HG03469 (cell line): ENCODE results near the gene PXK.

Source experiments
- ATAC-seq: cut with Tn5 transposase; IDR thresholded peaks from one replicate; pipeline ENCODE4 v1.9.1; 2021; ENCODE audit warnings: mild to moderate bottlenecking, moderate library complexity, moderate number of reproducible peaks; ENCODE audit not compliant: unreplicated experiment

The PXK gene

DNA sequence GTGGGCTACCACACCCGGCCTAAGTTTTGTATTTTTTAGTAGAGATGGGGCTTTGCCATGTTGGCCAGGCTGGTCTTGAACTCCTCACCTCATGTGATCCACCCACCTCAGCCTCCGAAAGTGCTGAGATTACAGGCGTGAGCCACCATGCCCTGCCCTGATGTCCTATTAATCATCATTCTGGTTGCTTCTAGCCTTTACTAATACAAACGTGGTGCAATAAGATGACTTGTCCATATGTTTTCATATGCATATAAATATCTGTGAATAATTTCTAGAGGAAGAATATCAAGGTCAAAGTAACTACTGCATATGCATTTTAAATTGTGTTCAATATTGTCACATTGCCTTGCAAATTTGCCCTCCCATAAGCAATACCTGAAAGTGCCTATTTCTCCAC, 126.5 kb downstream of the PXK start:
- no peak for ATAC-seq

DNA sequence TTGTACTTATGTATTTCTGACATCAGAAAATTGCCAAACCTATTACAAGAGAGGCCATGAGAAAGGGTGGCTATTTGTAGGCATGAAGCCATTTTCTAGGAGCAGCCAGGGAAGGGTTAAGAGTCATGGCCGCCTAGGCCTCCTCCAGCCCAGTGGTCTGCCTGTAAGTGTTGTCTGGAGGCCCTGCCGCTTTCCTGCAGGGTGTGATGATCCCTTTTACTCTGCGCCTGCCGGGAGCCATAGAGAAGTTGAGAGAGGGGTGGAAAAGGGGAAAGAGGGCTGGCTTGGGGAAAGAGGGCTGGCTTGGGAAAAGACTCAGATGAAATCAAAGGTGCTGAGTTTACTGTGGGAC, 130.1 kb downstream of the PXK start:
- ATAC-seq: no peak

DNA sequence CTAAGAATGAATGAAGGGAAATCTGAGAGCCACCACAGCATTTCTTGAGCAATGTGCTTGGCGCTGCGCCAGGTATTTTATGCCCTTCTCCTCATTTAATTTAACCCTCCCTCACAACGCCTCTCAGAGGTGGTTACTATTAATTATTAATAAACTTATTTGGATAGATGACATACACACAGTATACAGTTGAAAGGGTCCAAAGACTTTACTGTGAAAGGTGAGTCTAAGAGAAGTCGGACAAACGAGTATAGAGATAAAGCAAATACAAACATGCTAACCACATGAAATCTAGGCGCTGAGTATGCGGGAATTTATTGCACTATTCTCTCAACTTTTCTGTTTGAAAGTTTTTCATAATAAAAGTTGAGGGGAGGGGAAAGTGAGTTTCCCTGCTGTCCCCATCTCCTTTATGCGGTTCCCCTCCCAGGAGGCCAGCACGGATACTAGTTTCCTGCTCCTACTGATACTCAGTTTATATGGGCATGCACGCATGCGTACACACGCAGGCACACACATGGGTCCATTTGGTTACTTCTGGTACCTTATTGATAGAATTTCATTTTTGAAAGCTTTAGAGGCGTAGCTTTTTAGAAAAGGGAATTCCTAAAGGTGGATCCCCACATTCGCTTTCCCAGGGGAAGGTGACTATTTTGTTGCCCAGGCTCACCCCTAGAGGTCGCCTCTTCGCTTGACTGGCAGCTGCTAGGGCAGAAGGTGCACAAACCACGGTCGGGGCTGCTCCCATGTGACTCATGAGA, 130.7 kb downstream of the PXK start:
- peak; percentile 79 for ATAC-seq

- ATAC-seq: no peak
These were observed 131.2 kb downstream of the PXK start for GRCh38 chr3:58463942-58464271.

DNA sequence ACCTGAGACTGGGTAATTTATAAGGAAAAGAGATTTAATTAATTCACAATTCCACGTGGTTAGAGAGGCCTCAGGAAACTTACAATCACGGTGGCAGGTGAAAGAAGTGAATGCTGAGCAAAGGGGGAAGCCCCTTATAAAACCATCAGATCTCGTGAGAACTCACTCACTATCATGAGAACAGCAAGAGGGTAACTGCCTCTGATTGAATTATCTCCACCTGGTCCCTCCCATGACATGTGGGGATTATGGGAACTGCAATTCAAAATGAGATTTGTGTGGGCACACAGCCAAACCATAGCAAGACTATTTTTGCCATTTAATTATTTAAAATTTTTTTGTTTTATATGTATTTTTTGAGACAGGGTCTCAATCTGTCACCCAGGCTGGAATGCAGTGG, 132.2 kb downstream of the PXK start:
- ATAC-seq: no peak

GRCh38 chr3:58466899-58467563, 134.3 kb downstream of the PXK start:
- ATAC-seq: no peak

- ATAC-seq: no peak
These were observed 136.4 kb downstream of the PXK start for GRCh38 chr3:58469096-58469495.

- ATAC-seq: no peak
These were observed 137.8 kb downstream of the PXK start for GRCh38 chr3:58470363-58471024.

GRCh38 chr3:58471025-58471887, 138.6 kb downstream of the PXK start:
- no peak for ATAC-seq

- no peak for ATAC-seq
These were observed 140.6 kb downstream of the PXK start for GRCh38 chr3:58473275-58473674.

DNA sequence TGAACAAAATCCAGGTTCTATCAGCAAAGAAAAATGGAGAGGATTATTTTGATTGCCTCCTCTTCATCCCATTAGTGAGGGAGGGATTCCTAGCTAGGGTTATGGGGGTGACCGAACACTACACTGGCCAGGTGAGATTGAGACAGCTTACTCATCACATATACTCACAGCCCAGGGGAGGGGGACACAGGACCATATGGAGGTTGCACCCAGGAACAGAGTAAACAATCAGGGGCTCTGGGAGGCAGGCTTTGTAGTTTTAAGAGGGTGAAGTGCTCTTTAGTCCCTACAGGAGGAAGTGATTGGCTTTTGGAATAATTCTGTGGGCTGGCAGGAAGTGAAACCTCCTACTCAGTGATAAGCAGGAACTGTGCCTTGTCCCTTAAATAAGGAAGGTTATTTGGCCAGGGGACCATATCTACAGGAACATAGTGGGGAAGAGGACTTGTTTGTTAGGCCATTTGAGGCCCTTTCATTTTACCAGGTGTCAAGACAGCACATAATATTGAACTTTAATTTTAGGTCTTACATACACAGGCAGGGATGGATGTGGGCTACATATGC, 141.7 kb downstream of the PXK start:
- no peak for ATAC-seq

- no peak for ATAC-seq
These were observed 142.4 kb downstream of the PXK start for GRCh38 chr3:58474967-58475578.
